ENCODE measurements around the gene TNFRSF13B.

The TNFRSF13B gene

GRCh38 chr17:17019891-17020456 is 48.1 kb upstream of the TNFRSF13B start:
- TF ChIP-seq USF1 (IDR thresholded peaks at IDR 0.05) (no peak), ZBTB7A (IDR thresholded peaks at IDR 0.05; ENCODE audit: low read depth) (no peak), YY1 (IDR thresholded peaks at IDR 0.05; ENCODE audit: low read depth) (no peak), CREB1 (IDR thresholded peaks at IDR 0.05; ENCODE audit: low read depth) (no peak), REST (IDR thresholded peaks at IDR 0.05; ENCODE audit: low read depth) (no peak), TAF1 (IDR thresholded peaks at IDR 0.05; ENCODE audit: low read depth) (no peak), RAD21 (IDR thresholded peaks at IDR 0.05; ENCODE audit: low read depth) (no peak), NFIC (IDR thresholded peaks at IDR 0.05) (no peak), TEAD4 (IDR thresholded peaks at IDR 0.05) (no peak), CEBPB (IDR thresholded peaks at IDR 0.05) (no peak), TCF12 (IDR thresholded peaks at IDR 0.05; ENCODE audit: low read depth) (no peak), EP300 (IDR thresholded peaks at IDR 0.05; ENCODE audit: borderline replicate concordance) (no peak)
- TF ChIP-seq, protein P1, sequence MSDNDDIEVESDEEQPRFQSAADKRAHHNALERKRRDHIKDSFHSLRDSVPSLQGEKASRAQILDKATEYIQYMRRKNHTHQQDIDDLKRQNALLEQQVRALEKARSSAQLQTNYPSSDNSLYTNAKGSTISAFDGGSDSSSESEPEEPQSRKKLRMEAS (IDR thresholded peaks at IDR 0.05), result no peak

DNA sequence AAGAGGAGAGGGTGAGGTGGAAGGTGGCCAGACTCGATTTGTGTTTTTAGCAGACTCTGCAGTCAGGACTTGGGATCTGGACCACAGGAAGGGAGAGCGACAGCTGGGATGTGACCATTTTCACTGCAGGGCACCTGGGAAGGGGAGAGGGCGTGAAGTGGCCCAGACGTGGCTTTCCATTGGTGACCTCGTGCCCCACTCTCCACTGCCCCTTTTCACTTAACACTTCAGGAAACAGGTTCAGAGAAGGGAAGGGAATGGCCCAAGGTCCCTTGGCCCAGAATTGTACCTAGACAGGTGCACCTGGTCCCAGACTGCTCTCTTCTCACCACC is 47.5 kb upstream of the TNFRSF13B start:
- TF ChIP-seq ZBTB7A (IDR thresholded peaks at IDR 0.05; ENCODE audit: low read depth), result no peak
- TF ChIP-seq CEBPB (IDR thresholded peaks at IDR 0.05), result no peak
- TF ChIP-seq YY1 (IDR thresholded peaks at IDR 0.05; ENCODE audit: low read depth), result no peak
- no peak for TF ChIP-seq NFIC (IDR thresholded peaks at IDR 0.05)
- no peak for TF ChIP-seq USF1 (IDR thresholded peaks at IDR 0.05)
- no peak for TF ChIP-seq TAF1 (IDR thresholded peaks at IDR 0.05; ENCODE audit: low read depth)
- TF ChIP-seq FOXM1 (IDR thresholded peaks at IDR 0.05; ENCODE audit: borderline replicate concordance, low read depth), result no peak
- no peak for TF ChIP-seq TCF12 (IDR thresholded peaks at IDR 0.05; ENCODE audit: low read depth)
- TF ChIP-seq TEAD4 (IDR thresholded peaks at IDR 0.05), result no peak
- TF ChIP-seq CREB1 (IDR thresholded peaks at IDR 0.05; ENCODE audit: low read depth), result no peak
- TF ChIP-seq REST (IDR thresholded peaks at IDR 0.05; ENCODE audit: low read depth), result no peak
- no peak for TF ChIP-seq EGR1 (IDR thresholded peaks at IDR 0.05)
- TF ChIP-seq, protein P1 (IDR thresholded peaks at IDR 0.05), result no peak
- no peak for TF ChIP-seq RAD21 (IDR thresholded peaks at IDR 0.05; ENCODE audit: low read depth)
- no peak for TF ChIP-seq EP300 (IDR thresholded peaks at IDR 0.05; ENCODE audit: borderline replicate concordance)

DNA sequence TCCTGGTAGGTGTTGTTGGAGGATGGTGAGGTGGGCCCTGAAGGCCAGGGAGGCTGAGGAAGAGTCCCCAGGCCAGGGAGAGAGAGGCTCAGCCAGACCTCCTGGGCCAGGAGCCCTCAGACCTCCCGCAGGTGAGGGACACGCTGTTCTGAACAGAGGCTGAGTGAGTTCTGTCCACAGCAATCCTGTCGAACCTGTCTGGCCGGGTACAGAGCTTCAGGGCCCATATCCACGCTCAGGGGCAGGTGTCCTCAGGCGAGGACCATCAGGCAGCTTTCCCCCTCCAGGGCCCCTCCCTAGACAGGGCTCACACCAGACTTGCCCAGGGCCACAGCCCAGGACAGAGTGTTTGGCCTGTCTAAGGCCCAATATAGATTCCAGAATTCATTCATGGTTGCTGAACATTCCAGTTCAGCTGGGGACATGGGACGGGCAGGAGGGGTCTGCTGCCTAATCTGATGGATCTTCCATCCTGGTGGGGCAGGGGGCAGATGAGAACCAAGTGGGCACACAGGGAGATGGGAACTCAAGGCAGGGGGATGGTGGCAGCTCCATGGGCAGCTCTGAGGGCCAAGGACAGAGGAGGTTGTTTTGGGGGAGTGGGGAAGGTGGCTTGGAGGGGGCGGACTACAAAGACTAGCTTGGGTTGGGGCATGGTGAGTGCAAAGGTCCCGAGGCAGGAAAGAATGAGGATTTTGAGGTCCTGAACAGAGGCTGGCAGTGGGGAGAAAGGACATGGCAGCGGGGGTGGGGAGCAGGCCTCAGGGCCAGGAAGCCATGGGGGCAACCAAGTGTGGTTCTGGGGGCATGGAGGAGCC is 46.9 kb upstream of the TNFRSF13B start:
- TF ChIP-seq EGR1 (IDR thresholded peaks at IDR 0.05), result no peak
- peak; percentile 77; the same call in 1 of the 2 replicates for TF ChIP-seq FOXM1 (IDR thresholded peaks at IDR 0.05; ENCODE audit: borderline replicate concordance, low read depth)
- peak; percentile 90 for TF ChIP-seq TEAD4 (IDR thresholded peaks at IDR 0.05)
- TF ChIP-seq TCF12 (IDR thresholded peaks at IDR 0.05; ENCODE audit: low read depth), result peak; percentile 96
- TF ChIP-seq USF1 (IDR thresholded peaks at IDR 0.05), result peak; percentile 42
- TF ChIP-seq YY1 (IDR thresholded peaks at IDR 0.05; ENCODE audit: low read depth), result peak; percentile 65
- TF ChIP-seq CREB1 (IDR thresholded peaks at IDR 0.05; ENCODE audit: low read depth), result no peak
- TF ChIP-seq RAD21 (IDR thresholded peaks at IDR 0.05; ENCODE audit: low read depth), result peak; percentile 41; the same call in 1 of the 2 replicates
- TF ChIP-seq ZBTB7A (IDR thresholded peaks at IDR 0.05; ENCODE audit: low read depth), result peak; percentile 84; the same call in 1 of the 2 replicates
- TF ChIP-seq EP300 (IDR thresholded peaks at IDR 0.05; ENCODE audit: borderline replicate concordance), result peak; percentile 93
- TF ChIP-seq CEBPB (IDR thresholded peaks at IDR 0.05), result no peak
- peak; percentile 68 for TF ChIP-seq TAF1 (IDR thresholded peaks at IDR 0.05; ENCODE audit: low read depth)
- TF ChIP-seq, protein P1 (IDR thresholded peaks at IDR 0.05), result peak; percentile 98
- TF ChIP-seq NFIC (IDR thresholded peaks at IDR 0.05), result peak; percentile 81

- no peak for TF ChIP-seq YY1 (IDR thresholded peaks at IDR 0.05; ENCODE audit: low read depth)
Measured at GRCh38 chr17:17018021-17018441, 46.1 kb upstream of the TNFRSF13B start.

Measured in Ishikawa (cell line).